COLO668 (cell line): Measurements from ENCODE around the gene BRSK1.
"Not testable (repeated sequence)": the region's sequence is repeated elsewhere in the genome, so short reads cannot be mapped to it uniquely, and the experiment has no call there.

ENCODE experiments used
- DNase-seq: peaks from one replicate; lab custom pipeline; 2025; ENCODE audit not compliant: unreplicated experiment; lab: John Stamatoyannopoulos, UW

Gene BRSK1

DNA sequence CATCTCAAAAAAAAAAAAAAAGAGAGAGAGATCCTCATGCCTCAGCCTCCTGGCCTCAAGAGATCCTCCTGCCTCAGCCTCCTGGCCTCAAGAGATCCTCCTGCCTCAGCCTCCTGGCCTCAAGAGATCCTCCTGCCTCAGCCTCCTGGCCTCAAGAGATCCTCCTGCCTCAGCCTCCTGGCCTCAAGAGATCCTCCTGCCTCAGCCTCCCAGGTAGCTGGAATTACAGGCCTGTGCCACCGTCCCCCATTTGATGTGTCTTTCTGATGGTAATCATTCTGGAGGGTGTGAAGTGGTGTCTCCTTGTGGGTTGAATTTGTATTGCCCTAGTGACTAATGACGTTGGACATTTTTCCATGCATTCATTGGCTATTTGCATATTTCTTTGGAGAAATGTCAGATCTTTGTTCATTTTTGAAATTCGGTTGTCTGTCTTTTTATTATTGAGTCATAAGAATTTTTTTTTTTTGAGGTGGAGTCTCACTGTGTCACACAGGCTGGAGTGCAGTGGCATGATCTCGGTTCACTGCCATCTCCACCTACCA, 45.0 kb downstream of the BRSK1 start:
- DNase-seq: not testable (repeated sequence)

DNA sequence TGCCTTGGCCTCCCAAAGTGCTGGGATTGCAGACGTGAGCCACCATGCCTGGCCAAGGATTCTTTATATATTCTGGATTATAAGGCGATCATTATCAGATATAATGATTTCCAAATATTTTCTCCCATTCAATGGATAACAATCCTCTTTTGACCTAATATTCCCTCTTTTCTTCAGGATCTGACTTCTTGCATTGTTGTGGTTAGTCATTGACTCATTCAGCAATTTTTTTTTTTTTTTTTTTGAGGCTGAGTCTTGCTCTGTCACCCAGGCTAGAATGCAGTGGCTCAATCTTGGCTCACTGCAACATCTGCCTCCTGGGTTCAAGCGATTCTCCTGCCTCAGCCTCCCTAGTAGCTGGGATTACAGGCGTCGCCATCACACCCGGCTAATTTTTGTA, 46.0 kb downstream of the BRSK1 start:
- DNase-seq: not testable (repeated sequence)

DNA sequence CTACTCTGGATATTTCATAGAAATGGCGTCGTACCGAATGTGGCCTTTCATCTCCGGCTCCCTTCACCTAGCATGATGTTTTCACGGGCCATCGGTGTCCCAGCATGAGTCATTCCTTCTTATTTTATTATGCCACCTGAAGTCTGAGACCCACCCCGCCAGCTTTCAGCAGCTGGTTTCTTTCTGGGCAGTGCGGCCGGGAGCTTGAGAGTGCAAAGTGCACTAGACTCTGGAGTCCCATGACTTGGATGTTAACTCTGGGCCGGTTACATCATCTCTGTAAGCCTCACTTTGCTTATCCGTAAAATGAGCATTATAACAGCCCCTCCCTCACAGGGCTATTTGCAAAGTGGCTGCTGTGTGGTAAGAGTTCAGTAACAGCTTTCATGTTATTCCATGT, 50.1 kb downstream of the BRSK1 start:
- peak; percentile 58 for DNase-seq

DNA sequence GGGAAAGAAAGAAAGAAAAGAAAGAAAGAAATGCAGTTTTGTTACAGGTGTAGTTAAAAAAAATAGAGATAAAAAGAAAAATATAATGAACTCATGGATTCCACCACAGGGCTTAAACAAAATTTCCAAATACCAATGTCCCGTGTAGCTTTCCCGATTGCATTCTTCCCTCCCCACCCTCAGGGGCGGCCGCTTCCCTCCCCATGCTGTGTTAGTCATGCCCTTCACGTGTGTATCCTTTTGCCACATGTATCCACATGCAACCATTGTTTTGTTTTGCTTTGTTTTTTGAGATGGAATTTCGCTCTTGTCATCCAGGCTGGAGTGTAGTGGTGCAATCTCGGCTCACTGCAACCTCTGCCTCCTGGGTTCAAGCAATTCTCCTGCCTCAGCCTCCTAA, 52.3 kb downstream of the BRSK1 start:
- DNase-seq: no peak

DNA sequence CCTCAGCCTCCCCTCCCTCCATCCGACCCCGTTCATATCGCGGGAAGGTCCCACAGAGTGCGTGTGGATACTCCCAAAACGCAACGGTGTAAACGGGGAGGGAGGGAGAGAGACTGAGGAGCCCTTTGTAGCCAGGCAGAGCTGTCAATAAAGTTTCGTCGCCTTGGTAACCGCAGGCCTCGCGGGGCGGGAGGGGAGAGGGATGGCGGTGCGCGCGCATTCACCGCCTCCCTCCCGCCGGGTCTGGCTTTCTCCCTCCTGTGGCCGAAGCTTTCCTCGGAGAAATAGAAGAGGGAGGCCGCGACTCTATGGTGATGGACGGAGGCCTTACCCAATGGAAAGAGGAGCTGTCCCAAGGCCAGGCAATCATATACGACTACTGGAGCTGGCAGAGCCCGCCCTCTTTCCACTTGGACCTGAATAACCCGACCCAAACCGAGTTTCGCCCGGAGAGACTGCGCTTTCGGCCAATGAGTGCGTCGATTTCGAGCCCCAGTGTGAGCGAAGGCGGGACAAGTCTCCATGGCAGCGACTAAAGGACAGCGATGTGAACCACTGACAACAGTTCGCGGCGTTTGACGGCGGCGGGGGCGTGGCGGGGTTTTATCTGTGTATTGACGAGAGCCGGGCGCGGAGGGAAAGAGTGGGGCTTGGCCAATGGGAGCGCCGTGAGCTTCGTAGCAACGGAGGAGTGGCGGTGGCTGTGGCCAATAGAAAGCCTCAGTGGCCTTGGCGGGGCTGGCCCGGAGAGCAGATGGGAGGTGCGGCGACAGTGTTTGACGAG, 55.5 kb downstream of the BRSK1 start, which contains the start of gene KMT5C:
Gene KMT5C, plus strand, starts transcription at position 772 of the 784 bp plus-strand sequence. CDS start 2,061 bp downstream, outside the sequence.
- DNase-seq: peak; percentile 100

DNA sequence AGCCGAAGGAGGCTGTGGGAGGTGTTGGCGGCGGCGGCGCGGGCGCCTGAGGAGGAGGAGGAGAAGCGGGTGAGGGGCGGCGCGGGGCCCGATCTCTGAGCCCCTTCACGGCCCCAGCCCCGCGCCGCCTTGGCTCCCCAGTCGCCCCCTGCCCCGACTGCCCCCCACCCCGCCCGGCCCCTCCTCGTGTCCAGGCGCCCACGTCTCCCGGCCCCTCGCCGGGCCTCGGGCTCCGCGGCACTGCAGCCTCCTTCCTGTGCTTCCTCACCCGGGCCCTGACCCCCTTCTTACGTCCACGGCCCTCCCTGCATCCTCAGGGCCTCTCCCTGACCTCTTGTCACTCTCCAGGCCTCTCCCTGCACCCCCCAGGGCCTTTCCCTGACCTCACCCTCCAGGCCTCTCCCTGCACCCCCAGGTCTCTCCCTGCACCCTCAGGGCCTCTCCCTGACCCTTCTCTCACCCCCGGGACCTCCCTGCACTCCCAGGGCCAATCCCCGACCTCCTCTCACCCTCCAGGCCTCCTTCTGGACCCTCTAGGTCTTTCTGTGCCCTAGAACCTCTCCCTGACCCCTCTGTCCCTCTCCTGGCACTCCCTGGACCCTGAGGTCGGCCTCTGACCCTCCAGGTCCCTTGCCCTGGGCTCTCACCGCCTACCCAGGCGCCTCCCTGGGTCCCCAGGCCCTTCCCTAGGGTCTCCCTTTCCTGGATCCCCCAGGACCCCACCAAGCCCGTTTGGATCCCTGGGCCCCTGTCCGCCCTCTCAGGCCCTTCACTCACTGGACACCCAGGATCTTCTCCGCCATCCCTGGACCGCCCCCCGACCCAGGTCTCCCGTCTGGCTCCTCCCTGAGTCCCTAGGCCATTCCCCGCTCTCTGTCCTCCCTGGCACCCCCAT, 56.3 kb downstream of the BRSK1 start:
- DNase-seq: no peak

DNA sequence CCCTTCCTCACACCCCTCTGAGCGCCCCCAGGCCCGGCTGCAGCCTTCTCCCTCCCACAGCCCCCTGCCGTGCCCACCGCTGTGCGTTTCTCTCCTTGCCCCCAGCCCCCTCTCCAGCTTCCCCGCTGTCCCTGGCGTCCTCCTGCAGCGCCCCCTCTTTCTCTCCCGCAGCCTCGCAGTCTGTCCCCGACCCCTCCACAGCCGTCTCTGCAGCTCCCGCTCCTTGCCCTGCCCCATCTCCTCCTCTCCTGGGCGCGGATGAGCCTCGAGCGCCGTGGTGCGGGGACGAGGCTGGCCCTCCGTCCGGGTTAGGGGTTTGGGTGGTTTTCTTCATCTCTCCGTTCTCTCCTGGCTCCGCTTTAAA, 57.0 kb downstream of the BRSK1 start:
- peak; percentile 67 for DNase-seq

DNA sequence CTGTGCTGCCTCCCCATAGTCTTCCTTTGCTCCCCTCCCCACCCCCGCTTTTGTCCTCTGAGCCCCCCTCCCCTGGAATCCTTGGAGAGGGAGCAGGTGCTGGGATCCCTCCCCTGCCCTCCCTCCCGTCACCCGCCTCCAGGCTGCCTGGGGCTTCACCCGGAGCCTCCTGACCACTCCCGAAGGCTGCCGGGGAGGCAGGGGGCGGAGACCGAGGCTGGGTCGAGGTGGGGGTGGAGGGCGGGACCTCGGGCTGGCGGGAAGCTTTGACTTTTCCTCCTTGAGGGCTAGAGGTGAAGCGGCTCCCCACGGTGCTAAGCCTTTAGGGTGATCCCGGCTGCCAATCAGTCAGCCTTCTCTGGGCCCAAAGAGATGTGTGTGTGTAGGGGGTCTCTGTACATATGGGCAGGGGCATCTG, 57.4 kb downstream of the BRSK1 start:
- DNase-seq: peak; percentile 87

DNA sequence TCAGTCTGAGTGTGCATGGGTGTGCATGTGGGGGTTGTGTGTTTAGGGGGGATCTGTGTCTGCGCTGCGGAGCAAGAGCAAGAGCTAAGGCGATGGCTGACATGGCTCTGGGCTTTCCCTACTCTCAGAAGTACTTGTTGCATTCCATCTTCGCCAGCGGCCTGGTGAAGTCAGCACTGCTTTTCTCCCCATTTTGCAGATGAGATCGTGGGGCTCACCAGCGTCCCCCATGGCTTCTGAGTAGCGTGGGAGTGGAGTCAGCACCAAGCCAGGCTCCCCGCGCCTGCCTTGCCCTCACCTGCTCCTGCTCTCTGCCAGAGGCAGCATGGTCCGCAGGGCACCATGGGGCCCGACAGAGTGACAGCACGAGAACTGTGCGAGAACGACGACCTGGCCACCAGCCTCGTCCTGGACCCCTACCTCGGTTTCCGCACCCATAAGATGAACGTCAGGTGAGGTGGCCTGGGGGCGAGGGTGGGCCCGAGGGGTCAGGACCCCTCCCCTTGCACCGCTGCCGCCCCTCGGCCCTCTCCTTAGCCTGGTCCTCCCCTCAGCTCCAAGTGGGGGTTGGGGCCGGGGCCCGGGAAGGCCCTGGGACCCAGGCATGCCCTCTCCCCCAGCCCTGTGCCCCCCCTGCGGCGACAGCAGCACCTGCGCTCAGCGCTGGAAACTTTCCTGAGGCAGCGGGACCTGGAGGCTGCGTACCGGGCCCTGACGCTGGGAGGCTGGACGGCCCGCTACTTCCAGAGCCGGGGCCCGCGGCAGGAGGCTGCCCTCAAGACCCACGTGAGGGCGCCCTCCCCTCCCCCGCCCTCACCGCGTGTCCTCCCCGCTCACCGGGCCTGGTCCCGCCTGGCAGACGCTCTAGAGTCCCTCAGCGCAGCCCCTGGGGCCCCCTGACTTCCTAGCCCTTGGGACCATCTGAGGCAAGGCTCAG, 58.1 kb downstream of the BRSK1 start:
- no peak for DNase-seq

DNA sequence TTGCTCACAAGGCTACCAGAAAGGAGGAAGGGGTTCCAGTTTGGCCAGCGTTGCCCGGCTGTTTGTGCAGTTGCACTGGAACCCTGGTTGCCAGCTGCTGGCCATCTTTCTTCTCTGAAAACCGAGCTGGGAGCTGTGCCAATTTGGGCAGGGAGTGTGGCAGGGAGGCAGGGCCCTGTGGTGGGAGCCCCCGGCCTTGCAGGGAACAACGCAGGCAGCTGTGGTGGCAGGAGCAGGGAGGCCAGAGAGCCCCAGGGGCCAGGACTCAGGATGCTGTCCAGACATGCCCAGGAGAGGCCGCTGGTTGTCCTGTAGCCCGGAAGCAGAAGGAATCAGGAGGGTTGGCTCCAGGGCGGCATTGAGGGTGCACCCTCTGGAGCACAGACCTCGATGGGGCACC, 60.6 kb downstream of the BRSK1 start:
- DNase-seq: peak; percentile 15

DNA sequence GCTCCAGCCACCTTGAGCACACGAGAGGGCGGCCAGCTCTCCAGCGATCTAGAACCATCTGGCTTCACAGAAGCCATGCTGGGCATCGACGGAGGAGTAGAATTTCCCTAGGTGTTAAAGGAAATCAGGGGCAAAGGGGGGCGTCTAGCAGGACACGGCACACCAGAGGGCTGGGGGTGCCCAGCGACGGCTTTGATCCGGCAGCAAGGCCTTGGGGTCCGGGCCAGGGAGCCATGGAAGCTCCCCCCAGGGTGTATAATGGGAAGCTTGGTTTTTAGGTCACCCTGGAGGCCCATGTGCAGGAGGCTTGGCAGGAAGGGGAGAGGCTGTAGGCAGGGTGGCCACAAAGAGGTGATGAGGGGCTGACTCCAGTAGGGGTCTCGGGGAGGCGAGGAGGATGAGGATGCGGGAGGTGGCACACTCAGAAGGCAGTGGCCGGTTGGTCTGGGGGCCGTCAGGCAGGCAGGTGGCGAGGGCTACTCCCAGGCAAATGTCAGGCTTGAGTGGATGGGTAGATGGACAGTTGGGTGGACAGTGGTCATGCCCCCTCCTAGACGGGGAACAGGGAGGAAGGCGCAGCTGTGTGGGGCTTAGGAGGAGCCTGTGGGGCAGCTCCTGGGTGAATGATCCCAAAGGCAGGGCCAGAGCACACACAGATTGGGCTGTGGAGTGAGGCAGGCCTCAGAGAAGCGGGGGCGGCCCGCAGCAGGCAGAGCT, 61.5 kb downstream of the BRSK1 start:
- no peak for DNase-seq

DNA sequence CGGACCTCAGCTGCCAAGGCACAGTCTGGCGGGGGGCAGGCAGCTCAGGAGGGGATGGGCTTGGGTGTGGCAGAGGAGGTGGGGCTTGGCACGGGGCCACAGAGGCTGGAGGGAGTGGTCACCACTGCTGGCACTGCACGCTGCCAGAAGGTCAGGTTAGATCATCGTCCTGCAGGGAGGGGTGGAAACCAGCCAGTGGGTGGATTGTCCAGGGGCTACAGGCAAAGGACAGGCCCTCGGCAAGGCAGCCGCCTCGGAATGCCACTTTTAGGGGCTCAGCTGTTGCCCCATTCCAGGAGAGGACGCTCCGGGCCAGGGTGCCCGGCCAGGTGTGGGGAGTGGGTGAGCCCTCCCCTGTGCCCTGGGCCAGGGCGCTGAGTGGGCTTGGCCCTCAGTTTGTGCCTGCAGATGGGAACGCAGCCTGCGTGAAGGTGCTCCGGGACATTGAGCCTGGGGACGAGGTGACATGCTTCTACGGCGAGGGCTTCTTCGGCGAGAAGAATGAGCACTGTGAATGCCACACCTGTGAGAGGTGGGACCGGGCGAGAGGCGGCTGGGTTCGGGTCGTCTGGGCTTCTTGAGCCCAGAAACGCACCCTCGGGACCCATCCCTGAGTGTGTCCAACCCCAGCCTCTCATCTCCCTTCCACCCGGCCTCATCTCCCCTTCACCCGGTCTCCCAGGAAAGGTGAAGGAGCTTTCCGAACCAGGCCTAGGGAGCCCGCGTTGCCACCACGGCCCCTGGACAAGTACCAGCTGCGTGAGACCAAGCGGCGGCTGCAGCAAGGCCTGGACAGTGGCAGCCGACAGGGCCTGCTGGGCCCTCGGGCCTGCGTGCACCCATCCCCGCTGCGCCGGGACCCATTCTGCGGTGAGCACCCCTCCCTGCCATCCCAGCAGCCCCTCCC, 62.3 kb downstream of the BRSK1 start:
- no peak for DNase-seq

DNA sequence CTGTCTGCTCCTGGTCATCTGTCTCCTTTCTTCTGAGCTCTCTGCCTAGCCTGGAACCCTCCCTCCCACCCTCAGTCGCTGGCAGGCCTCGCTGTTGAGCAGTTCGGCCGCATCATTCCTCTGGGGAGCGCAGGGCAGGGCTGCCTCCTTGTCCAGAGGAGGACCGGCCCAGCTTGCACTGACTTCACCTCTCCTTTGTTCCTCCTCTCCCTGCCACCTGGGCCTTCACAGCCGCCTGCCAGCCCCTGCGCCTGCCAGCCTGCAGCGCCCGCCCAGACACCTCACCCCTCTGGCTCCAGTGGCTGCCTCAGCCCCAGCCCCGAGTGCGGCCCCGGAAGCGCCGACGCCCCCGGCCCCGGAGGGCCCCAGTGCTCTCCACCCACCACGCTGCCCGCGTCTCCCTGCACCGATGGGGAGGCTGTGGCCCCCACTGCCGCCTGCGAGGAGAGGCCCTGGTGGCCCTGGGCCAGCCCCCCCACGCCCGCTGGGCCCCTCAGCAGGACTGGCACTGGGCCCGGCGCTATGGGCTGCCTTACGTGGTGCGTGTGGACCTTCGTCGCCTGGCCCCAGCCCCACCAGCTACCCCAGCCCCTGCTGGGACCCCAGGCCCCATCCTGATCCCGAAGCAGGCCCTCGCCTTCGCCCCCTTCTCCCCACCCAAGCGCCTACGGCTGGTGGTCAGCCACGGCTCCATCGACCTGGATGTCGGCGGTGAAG, 63.1 kb downstream of the BRSK1 start:
- DNase-seq: no peak

DNA sequence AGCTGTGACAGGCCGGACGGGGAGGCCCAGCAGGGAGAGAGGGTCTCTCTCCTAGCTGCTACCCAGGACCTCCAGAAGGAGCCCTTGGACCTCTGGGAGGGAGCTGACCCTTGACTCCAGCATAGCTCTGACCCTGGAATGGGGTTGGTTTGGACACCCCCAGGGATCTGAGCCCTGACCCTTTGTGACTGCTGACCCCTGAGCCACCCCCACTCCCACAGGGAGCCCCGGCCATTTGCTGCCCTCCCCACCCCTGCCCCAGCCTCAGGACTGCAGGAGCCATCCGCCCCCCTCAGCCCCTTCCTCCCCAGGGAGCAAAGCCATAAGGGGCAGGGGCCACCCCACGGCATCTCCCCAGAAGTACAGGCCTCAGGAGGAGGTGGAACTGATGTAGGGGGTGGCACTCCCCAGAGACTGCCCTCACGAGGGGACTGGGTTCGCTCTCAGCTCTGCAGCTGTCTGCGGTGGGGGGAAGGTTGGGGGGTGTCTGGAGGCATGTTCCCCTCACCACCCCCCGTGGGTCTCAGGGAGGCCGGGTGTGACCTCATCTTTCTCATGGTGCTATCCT, 63.7 kb downstream of the BRSK1 start:
- no peak for DNase-seq

DNA sequence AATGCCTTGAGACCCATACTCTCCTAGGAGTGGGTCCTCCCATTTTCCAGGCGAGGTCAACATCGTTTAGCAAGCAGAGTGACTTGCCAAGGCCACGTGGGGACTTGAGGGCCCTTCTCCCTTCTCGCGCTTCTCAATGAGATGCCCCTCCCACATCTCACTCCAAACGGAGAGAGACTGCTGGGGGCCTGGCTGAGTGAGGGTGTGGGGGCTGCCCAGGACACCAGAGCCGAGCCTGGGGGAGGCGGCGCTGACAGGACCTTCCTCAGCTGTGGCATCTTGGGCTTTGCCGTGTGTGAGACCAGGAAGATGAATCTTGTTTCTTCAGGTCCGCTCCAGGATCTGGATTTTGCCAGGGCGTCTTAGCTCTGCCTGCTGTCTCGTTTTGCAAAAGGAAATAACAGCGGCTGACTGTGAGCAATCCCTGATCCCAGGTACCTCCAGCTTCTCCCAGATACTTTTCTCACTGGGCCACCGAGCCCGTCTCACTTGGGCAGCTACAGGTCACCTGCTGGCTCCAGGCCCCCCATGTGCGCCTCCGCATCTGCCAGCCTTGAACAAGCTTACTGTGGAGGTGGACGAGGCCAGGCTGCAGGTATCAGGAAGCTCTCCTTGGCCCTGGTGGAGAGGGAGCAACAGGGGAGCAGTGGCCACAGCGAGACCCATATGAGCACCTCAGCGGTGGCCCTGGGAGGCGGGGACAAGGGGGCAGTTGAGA, 64.7 kb downstream of the BRSK1 start:
- DNase-seq: no peak

DNA sequence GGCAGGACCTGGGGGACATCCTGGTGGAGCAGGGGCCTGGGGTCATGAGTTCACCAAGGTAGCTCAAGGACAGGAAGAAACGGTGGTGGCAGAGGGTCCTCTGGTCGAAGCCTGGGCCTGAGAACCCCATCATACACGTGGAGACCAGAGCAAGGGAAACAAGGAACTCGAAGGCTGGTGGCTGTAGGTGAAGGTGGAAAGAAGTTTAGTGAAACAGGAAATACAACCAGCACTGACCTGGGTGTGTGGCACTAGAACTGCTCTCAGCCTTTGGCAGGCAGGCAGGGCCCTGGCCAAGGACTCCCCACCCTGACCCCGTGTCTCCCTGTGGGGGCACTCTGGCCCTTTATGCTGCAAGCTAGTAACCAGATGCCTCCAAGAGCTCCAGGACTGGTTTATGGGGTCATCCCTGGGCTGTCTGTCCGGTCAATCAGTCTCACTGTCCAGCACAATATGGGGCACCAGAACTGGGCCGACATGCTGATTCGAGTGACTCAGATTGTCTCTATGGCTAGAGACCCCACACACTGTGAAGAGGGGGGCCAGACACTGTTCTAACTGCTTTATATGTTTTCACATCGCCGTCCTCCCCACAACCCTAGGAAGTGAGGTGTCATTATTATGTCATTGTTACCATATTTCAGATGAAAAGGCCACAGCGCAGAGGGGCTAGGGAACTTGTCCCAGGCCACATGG, 67.0 kb downstream of the BRSK1 start:
- DNase-seq: no peak

DNA sequence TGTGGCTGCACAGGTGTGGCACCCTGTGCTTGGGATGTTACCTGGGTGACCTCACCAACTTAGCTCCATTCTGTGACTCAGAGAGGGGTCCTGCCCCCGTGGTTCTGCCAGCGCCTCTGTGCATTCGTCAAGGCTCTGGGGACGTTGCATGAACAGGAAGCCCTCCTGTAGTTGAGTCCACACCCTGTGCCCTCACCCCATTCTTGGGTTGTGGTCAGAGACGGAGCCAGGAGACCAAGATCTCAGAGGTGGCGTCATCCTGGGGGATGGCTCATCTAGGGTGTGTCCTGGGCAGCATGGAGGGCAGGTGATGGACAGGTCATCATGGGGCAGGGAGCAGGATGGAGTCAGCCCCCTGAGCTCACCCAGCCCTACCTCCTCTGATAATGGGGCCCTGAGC, 68.2 kb downstream of the BRSK1 start:
- no peak for DNase-seq
